Parathyroid adenoma (tissue), 2 donors: ENCODE measurements around the gene OR13J1.

Experiments used
- H2AFZ ChIP-seq: fragments of 300-600 bp; sonication (generic); one replicate; pipeline ENCODE4 v1.7.0; 2017; ENCODE audit warnings: antibody characterized with exemption, mild to moderate bottlenecking
- H3K27ac ChIP-seq: fragments of 300-600 bp; sonication (generic); one replicate; pipeline ENCODE4 v1.7.0; 2017
- H3K27me3 ChIP-seq: fragments of 300-600 bp; sonication (generic); one replicate; pipeline ENCODE4 v1.7.0; 2017; ENCODE audit warnings: low read length; ENCODE audit not compliant: control insufficient read depth, insufficient read depth
- H3K36me3 ChIP-seq: fragments of 300-600 bp; sonication (generic); one replicate; pipeline ENCODE4 v1.7.0; 2017; ENCODE audit warnings: low read length; ENCODE audit not compliant: control insufficient read depth, insufficient read depth
- H3K4me1 ChIP-seq: fragments of 300-600 bp; sonication (generic); one replicate; pipeline ENCODE4 v1.7.0; 2017; ENCODE audit warnings: control low read depth
- H3K4me2 ChIP-seq: fragments of 300-600 bp; sonication (generic); one replicate; pipeline ENCODE4 v1.7.0; 2017; ENCODE audit warnings: low read length
- H3K4me3 ChIP-seq: fragments of 300-600 bp; sonication (generic); one replicate; pipeline ENCODE4 v1.7.0; 2017; ENCODE audit warnings: low read depth, low read length
- H3K79me2 ChIP-seq: fragments of 300-600 bp; sonication (generic); one replicate; pipeline ENCODE4 v1.7.0; 2017; ENCODE audit warnings: control low read depth
- H3K9ac ChIP-seq: fragments of 300-600 bp; sonication (generic); one replicate; pipeline ENCODE4 v1.7.0; 2017; ENCODE audit warnings: mild to moderate bottlenecking
- H3K9me3 ChIP-seq: fragments of 300-600 bp; sonication (generic); one replicate; pipeline ENCODE4 v1.7.0; 2017; ENCODE audit warnings: low read length; ENCODE audit not compliant: control insufficient read depth
- TF ChIP-seq, protein P1 (sequence below): fragments of 300-600 bp; sonication (generic); IDR thresholded peaks from one replicate; pipeline ENCODE4 v1.7.0; 2017; ENCODE audit warnings: antibody characterized with exemption, mild to moderate bottlenecking
- donor health status: primary hyperparathyroidism.

OR13J1 gene

DNA sequence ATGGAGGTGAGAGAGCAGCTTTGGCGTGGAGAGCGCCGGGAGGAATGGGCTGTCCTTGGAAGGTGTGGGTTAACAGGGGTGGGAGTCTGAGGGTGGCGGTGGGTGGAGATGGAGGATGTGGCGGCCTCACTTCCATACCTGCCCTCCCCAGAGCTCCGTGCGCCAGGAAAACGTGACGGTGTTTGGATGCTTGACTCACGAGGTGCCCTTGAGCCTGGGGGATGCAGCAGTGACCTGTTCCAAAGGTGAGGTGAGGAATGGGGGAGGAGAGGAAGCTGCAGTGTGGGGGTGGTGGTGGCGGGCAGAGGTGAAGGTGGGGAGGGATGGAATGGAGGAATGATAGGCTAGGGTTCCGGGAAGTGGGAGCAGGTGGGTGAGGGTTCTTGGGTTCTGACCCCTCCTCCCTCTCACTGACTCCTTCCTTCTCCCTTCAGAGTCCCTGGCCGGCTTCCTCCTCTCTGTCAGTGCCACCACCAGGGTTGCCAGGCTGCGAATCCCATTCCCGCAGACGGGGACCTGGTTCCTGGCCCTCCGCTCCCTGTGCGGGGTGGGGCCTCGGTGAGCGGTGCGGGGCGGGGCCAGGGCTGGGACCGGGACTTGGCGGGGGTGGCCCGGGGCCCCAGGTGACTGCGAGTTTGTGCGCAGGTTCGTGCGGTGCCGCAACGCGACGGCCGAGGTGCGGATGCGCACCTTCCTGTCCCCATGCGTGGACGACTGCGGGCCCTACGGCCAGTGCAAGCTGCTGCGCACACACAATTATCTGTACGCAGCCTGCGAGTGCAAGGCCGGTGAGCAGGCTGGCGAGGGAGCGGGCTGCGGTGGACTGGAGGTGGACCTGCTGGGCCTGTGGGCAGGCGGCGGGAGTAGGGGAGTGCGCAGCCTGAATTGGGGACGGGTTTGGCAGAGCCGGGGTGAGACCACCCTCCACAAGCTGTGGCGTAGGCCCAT is 24.1 kb downstream of the OR13J1 start:
- TF ChIP-seq, protein P1, sequence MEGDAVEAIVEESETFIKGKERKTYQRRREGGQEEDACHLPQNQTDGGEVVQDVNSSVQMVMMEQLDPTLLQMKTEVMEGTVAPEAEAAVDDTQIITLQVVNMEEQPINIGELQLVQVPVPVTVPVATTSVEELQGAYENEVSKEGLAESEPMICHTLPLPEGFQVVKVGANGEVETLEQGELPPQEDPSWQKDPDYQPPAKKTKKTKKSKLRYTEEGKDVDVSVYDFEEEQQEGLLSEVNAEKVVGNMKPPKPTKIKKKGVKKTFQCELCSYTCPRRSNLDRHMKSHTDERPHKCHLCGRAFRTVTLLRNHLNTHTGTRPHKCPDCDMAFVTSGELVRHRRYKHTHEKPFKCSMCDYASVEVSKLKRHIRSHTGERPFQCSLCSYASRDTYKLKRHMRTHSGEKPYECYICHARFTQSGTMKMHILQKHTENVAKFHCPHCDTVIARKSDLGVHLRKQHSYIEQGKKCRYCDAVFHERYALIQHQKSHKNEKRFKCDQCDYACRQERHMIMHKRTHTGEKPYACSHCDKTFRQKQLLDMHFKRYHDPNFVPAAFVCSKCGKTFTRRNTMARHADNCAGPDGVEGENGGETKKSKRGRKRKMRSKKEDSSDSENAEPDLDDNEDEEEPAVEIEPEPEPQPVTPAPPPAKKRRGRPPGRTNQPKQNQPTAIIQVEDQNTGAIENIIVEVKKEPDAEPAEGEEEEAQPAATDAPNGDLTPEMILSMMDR = no peak
- H3K27ac ChIP-seq = no peak overlapping the region

DNA sequence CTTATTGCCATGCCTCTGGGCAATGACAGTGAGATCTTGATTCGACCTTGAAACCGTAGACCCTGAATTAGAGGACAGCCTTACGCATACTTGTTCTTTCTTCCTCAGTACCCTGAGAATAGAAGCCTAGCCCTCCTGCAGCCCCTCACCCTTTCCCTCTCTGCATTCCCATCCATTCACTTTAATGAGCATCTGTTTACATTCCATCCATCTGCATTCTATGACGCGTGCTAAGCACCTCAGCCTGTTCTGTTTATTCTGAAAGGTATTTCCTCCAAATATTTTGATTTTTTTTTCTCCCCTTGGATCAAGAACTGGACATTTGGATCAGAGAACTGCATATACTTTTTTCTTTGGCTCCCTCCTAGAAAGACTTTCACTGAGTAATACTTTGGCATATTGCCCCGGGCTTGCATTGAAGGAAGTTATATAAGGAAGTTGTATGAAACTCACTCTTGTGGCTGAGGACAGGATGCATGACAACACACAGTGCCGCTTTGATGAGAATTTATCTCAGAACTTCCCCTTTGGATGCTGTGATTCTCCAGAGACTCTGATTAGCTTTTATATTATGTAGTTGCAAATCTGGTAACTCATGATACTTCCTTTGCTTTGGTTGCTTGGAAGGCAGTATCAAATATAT is 25.5 kb downstream of the OR13J1 start:
- Histone ChIP-seq H3K9ac (no peak overlapping the region), H3K4me1 (no peaks in the 10 kb centered on the region), H3K4me2 (no peak overlapping the region), H3K27me3 (no peaks in the 10 kb centered on the region), H3K27ac (no peak overlapping the region), H2AFZ (no peak overlapping the region), H3K4me3 (no peak overlapping the region), H3K79me2 (no peaks in the 10 kb centered on the region), H3K9me3 (no peaks in the 10 kb centered on the region), H3K36me3 (no peaks in the 10 kb centered on the region)
- TF ChIP-seq, protein P1 = no peak

More for the DNA sequence above, 24.1 kb downstream of the OR13J1 start:
- H3K36me3 ChIP-seq = no peaks in the 10 kb centered on the region
- no peaks in the 10 kb centered on the region for H3K27me3 ChIP-seq
- H3K4me3 ChIP-seq = no peak overlapping the region
- H3K9ac ChIP-seq = no peak overlapping the region
- no peaks in the 10 kb centered on the region for H3K9me3 ChIP-seq
- H3K79me2 ChIP-seq = no peaks in the 10 kb centered on the region
- no peak overlapping the region for H2AFZ ChIP-seq
- no peaks in the 10 kb centered on the region for H3K4me1 ChIP-seq
- no peak overlapping the region for H3K4me2 ChIP-seq

DNA sequence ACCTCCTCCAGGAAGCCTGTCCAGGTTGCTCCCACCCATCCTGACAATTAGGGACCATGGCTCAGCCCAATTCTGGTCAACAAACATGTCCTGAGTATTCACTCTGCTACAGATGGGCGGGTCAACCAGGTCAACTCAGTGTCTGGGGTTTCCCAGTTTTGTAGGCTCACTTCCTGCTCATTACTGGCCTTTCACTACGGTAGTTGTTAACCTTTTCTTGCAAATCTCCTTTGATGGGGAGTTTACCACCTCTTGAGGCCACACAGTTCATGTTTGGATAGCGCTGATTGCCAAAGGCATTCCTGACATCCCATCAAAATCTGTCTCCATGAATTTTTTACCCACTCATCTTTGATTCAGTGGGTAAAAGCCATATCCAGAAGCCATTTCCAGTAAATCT is 27.4 kb downstream of the OR13J1 start:
- H3K9ac ChIP-seq = no peak overlapping the region
- H3K27me3 ChIP-seq = no peaks in the 10 kb centered on the region
- TF ChIP-seq, protein P1 = no peak
- H3K27ac ChIP-seq = no peak overlapping the region
- no peaks in the 10 kb centered on the region for H3K36me3 ChIP-seq
- H3K4me3 ChIP-seq = no peak overlapping the region
- no peaks in the 10 kb centered on the region for H3K79me2 ChIP-seq
- H3K4me2 ChIP-seq = no peak overlapping the region
- H3K4me1 ChIP-seq = no peaks in the 10 kb centered on the region
- no peak overlapping the region for H2AFZ ChIP-seq
- no peaks in the 10 kb centered on the region for H3K9me3 ChIP-seq

DNA sequence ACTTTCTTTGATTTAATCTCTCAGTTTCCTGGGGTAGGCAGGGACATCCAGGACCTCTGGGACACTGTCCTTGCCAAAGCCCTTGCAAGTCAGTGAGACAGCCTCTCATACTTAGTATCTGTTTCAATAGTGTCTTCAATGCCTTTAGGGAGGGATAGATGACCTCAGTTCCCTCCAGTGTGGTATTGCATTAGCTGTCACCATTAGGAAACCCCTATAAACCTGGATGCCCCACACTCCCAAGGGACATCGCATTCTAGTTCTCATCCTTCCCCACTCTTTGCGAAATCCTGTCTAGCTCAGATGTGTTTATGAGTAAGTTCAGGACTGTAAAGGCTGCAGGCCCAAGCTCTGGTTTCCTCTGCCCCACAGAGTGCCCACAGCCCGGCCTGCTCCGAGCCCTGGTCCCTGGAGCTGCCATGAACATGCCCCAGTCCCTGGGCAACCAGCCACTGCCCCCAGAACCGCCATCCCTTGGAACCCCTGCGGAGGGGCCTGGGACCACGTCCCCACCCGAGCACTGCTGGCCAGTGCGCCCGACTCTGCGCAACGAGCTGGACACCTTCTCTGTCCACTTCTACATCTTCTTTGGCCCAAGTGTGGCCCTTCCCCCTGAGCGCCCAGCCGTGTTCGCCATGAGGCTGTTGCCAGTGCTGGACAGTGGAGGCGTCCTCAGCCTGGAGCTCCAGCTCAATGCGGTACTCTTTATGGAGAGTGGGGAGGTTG is 28.0 kb downstream of the OR13J1 start:
- Histone ChIP-seq H3K4me2 (no peak overlapping the region), H3K27ac (no peak overlapping the region), H2AFZ (no peak overlapping the region), H3K9me3 (no peaks in the 10 kb centered on the region), H3K79me2 (no peaks in the 10 kb centered on the region), H3K4me1 (no peaks in the 10 kb centered on the region), H3K4me3 (no peak overlapping the region), H3K27me3 (no peaks in the 10 kb centered on the region), H3K36me3 (no peaks in the 10 kb centered on the region), H3K9ac (no peak overlapping the region)
- TF ChIP-seq, protein P1 = no peak
